ENCODE data around the gene GRK6.

GRK6 gene

GRCh38 chr5:177426566-177427210, at the start of gene GRK6:
Gene GRK6 (plus strand): TSS chr5:177426676. CDS start chr5:177426846, 170 bp downstream.
- DNase-seq (ENCODE audit: low spot score) (peak; percentile 62), FAIRE-seq (no peak)

DNA sequence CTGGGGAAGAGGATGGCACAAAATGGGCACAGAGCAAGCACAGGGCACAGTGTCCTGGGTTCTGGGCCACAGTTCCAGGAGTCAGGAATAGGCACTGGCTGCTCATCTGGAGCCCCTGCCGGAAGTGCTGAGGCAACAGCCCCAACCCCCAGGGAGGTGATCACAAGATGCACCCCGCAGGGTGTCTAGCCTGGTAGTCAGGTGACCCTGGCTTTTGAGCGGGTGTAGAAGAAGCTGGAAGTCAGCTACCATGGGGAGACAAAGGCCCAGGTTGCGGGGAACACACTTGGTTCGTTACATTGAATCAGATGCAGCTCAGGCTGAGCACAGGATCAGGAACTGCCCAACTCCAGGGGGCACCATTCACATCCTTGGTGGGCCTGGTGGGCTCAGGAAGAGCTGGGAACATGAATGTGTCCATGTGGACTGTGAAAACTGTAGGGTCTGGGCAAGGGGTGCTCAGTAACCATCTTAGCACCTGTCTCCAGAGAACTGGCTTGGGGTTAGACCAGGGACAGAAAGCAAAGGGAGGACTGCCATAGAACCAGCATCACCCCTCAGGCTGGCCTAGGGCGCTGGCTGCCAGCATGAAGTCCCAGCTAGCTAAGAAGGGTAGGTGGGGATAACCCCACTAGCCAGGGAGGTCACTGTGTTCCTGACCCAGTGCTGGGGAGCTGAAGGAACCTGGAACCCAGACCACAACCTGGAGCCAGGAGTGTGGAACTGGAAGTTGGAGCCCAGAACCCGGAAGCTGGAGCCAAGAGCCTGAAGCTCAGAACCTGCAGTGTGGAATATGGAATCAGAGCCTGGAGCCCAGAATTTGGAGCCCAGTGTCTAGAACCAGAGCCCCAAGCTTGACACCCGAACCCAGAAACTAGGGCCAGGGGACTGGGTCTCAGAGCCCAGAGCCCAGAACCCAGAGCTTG, 48.4 kb upstream of the GRK6 start:
- FAIRE-seq (no peak), DNase-seq (ENCODE audit: low spot score) (no peak)

- peak; percentile 60 for DNase-seq (ENCODE audit: low spot score)
- peak; percentile 53 for FAIRE-seq
These were observed 47.3 kb upstream of the GRK6 start for GRCh38 chr5:177378884-177379883.

GRCh38 chr5:177380805-177381126, 45.7 kb upstream of the GRK6 start:
- no peak for DNase-seq (ENCODE audit: low spot score)
- FAIRE-seq = no peak

DNA sequence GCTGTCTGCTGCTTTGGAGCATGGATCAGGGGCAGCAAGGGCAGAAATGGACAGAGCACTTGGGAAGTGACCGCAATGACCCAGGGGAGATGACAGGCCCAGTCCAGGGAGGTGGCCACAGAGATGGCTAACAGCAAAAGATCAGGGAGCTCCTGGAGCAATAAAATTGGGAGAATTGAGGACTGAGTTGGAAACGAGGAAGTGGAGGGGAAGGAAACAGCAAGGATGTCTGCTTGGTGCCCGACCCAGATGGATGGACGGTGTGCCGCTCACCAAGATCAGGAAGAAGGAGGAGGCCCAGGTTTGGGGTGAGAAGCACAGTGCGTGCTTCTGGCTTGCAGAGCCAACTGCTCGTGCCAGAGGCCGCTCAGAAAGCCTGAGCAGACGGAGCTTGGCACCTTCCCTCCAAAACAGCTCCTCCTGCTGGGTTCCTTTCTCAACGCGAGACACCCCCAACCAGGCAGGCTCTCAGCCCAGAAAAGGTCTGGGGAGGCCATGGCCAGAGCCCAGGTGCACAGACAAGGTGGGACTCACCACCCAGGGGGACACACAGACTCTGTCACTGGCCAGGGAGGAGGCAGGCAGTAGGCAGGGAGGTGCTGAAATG, 44.0 kb upstream of the GRK6 start:
- no peak for DNase-seq (ENCODE audit: low spot score)
- FAIRE-seq = no peak

- DNase-seq (ENCODE audit: low spot score) (no peak), FAIRE-seq (no peak)
These were observed 43.3 kb upstream of the GRK6 start for GRCh38 chr5:177383181-177383580.

DNA sequence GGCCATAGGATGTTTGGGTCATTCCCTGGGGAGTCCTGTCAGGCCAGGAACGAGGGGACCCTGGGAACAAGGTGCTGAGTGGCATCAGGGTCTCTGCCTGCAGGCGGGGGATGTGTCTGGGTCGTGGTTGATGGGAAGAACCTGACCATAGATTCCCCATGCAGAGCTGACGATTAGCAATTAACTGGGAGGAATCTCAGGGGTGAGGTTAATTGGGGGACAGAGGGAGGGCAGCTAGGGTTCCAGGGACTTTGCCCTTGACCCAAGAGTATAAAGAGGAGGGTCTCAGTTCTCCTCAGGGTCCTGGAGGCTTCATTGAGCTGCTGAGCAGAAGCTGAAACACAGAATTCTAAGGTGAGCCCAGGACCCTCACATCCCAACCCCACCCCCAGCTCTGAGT, 42.3 kb upstream of the GRK6 start, which contains the start of gene SLC34A1:
SLC34A1 (plus strand) TSS at position 301 of the 400 bp plus-strand sequence. CDS start 1,308 bp downstream, outside the sequence.
- FAIRE-seq (no peak), DNase-seq (ENCODE audit: low spot score) (no peak)

- no peak for FAIRE-seq
These were observed 40.8 kb upstream of the GRK6 start for GRCh38 chr5:177385720-177386119.

DNA sequence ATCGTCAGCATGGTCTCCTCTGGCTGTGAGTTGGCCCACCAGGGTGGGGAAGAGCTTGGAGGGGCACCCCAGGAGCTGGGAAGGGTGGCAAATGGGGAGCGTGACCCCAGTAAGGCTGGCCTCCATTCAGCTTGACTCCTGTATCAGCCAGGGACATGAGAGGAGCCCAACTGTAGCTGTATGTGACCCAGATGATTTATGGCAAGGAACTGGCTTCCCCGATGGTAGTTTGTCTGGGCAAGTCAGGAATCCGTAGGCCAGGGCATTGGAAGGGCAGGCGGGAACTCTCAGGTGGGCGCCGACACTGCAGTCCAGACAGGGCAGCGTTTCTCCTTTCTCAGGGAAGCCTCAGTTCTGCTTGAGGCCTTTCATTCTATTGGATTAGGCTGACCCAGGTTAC, 39.9 kb upstream of the GRK6 start:
- DNase-seq (ENCODE audit: low spot score) (no peak), FAIRE-seq (no peak)

More at GRCh38 chr5:177385720-177386119, 40.8 kb upstream of the GRK6 start:
- no peak for DNase-seq (ENCODE audit: low spot score)

DNA sequence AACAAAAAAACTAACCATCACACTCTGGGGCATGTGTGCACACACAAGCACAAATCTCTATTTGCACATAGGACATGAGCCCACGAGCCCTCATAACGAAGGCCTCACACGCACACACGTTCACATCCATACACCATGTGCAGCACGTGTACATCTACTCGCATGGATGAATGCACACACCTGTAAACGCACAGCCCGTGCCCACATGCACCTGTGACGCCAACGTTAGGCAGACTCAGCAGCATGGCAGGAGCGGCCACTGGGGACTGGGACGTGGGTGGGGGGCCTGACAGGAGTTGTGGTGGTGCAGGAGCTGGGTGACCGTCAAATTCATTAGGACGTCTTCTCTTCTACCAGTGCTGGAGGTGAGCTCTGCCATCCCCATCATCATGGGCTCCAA, 39.1 kb upstream of the GRK6 start:
- FAIRE-seq = no peak

DNA sequence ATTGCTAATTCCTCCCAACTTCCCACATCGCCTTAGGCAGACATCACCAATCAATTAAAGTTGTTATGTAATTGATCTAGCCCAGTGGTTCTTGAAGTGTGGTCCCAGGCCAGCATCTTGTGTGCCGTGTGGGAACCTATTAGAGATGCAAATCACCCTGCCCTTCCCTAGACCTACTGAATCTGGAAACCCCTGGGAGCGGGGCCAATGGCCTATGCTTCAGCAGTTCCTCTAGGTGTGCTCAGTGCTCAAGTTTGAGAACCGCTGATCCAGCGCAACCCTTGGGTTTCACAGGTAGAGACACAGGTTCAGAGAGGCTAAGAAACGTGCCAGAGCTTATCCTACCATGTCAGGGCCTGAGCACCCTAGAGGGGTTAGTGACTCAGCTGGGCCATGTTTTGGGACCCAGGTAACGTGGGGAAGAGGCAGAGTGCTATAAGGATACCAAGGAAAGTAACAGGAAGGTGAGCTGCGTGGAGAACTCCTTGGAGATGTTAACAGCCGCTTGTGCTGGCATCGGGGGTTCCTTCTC, 37.9 kb upstream of the GRK6 start:
- no peak for DNase-seq (ENCODE audit: low spot score)
- no peak for FAIRE-seq

More for the DNA sequence above, 39.1 kb upstream of the GRK6 start:
- DNase-seq (ENCODE audit: low spot score) = no peak

- DNase-seq (ENCODE audit: low spot score) (no peak), FAIRE-seq (no peak)
These were observed 37.0 kb upstream of the GRK6 start for GRCh38 chr5:177389241-177390169.

GRCh38 chr5:177390363-177391300, 35.8 kb upstream of the GRK6 start:
- DNase-seq (ENCODE audit: low spot score) (peak; percentile 92), FAIRE-seq (no peak)

DNA sequence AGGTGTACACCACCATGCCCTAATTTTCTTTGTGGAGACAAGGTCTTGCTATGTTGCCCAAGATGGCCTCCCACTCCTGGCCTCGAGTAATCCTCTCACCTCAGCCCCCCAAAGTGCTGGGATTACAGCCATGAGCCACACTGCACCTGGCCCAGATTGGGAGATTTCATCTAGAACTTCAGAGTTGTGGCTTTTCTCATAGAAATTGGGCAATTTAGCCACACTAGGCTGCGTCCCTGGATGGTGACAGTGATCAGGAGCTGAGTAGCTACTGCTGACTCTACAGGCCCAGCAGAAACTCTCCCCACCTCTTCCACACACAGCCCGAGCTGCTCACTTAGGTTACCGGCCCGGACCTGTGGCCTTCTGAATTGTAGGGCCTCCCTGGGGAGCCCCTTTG, 33.7 kb upstream of the GRK6 start:
- DNase-seq (ENCODE audit: low spot score) (no peak), FAIRE-seq (no peak)

DNA sequence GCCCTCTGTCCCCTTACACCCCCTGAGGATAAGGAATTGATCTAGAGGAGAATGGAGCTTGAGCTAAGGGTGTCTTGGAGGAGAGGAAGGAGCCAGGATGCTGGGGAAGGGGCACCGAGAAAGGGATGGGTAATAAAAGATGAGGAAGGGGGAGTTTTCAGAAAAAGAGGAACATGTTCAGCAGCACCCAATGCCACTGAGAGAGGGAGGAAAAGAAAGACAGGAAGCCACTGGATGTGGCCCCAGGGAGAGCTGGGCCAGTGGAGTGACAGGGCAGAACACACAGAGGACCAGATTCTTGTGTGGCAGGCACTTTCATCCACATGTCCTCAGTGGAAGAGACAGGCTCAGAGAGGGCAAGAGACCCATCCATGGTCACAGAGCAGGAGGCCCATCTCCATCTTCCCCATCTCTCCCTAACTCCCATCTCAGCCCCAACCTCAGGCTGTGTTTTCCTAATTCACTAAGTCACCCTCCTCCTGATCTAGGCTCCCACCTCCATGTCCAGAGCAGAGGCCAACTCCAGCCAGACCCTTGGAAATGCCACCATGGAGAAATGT, 33.2 kb upstream of the GRK6 start:
- FAIRE-seq (no peak), DNase-seq (ENCODE audit: low spot score) (no peak)

DNA sequence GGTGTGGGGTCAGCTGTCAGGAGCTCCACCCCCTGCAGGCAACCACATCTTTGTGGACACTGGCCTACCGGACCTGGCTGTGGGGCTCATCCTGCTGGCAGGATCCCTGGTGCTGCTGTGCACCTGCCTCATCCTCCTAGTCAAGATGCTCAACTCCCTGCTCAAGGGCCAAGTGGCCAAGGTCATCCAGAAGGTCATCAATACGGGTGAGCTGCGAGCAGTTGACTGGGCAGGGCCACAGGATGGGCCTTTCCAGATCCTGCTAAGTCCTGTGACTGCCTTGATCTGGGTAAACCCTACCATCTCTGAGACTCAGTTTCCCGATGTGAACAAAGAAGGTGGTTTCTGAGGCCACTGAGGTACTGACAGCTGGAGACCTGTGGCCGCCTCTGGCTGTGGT, 32.5 kb upstream of the GRK6 start:
- DNase-seq (ENCODE audit: low spot score) (no peak), FAIRE-seq (no peak)

GRCh38 chr5:177396078-177396477, 30.4 kb upstream of the GRK6 start:
- no peak for DNase-seq (ENCODE audit: low spot score)
- FAIRE-seq = no peak

DNA sequence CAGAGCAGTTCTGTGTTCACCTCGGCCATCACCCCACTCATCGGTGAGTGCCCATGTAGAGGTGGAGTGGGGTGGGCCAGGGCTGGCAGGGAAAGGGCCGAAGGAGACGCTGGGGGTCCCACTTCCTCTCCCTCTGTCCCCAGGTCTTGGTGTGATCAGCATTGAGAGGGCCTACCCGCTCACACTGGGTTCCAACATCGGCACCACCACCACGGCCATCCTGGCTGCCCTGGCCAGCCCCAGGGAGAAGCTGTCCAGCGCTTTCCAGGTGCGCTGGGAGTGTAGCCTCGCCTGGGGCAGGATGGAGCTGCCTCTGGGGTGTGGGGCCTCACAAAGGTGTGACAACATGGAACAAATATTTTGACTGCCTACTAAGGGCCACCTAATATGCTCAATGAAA, 29.7 kb upstream of the GRK6 start:
- FAIRE-seq (no peak), DNase-seq (ENCODE audit: low spot score) (no peak)
